GM21576 (cell line): ENCODE measurements around the gene CCDC175.

Experiments used
- ATAC-seq: cut with Tn5 transposase; IDR thresholded peaks from one replicate; pipeline ENCODE4 v1.9.1; 2021; ENCODE audit warnings: mild to moderate bottlenecking, moderate library complexity; ENCODE audit not compliant: unreplicated experiment

CCDC175 gene

GRCh38 chr14:59483363-59483762 is 93.2 kb downstream of the CCDC175 start:
- ATAC-seq = no peak

- no peak for ATAC-seq
Measured at GRCh38 chr14:59482541-59483331, 93.9 kb downstream of the CCDC175 start.

- ATAC-seq = no peak
Measured at GRCh38 chr14:59481871-59482540, 94.6 kb downstream of the CCDC175 start.

- ATAC-seq = no peak
Measured at GRCh38 chr14:59481407-59481806, 95.2 kb downstream of the CCDC175 start.

GRCh38 chr14:59480166-59480565 is 96.4 kb downstream of the CCDC175 start:
- no peak for ATAC-seq

GRCh38 chr14:59478540-59478939 is 98.1 kb downstream of the CCDC175 start:
- ATAC-seq = no peak

GRCh38 chr14:59475709-59476108 is 100.9 kb downstream of the CCDC175 start:
- ATAC-seq = no peak

- no peak for ATAC-seq
Measured at GRCh38 chr14:59474172-59474571, 102.4 kb downstream of the CCDC175 start.

- ATAC-seq = peak; percentile 16
Measured at GRCh38 chr14:59465316-59466135, 111.1 kb downstream of the CCDC175 start, which contains the start of gene GPR135. Gene GPR135 (minus strand): TSS chr14:59465380. CDS start chr14:59465226, 154 bp downstream.

- peak; percentile 61 for ATAC-seq
Measured at GRCh38 chr14:59464486-59465315, 111.9 kb downstream of the CCDC175 start.

GRCh38 chr14:59463787-59464485 is 112.7 kb downstream of the CCDC175 start:
- peak; percentile 29 for ATAC-seq

GRCh38 chr14:59461891-59462290 is 114.7 kb downstream of the CCDC175 start:
- ATAC-seq = no peak

- no peak for ATAC-seq
Measured at GRCh38 chr14:59460378-59460777, 116.2 kb downstream of the CCDC175 start.

- ATAC-seq = no peak
Measured at GRCh38 chr14:59458486-59458885, 118.1 kb downstream of the CCDC175 start.

GRCh38 chr14:59455411-59455810 is 121.2 kb downstream of the CCDC175 start:
- no peak for ATAC-seq
